ENCODE measurements around the gene MCTP2.

- no peak for TF ChIP-seq CTCF (IDR thresholded peaks at IDR 0.05)
- TF ChIP-seq POLR2AphosphoS5 (IDR thresholded peaks at IDR 0.05), result no peak
Measured at GRCh38 chr15:94205366-94205765, 26.0 kb upstream of the MCTP2 start.
